Measurements from ENCODE around the gene AKR7A3. TPM values are rescaled to one million over a fixed set of nuclear protein-coding genes. Genes with fewer than 3 reads are reported as not detected.

The AKR7A3 gene
- total RNA-seq, 4 donors from 2014 or later = 0.50 to 2.4 (median 2.0) TPM

- Histone ChIP-seq H3K36me3 (peaks cover 0 to 36% (median 0%) of the 10 kb centered on the region in 3 donors), H3K4me1 (peaks cover 17 to 48% (median 26%) of the 10 kb centered on the region in 3 donors)
These were observed 37.0 kb downstream of the AKR7A3 start, which contains the start of the genes EMC1 and MRTO4 for GRCh38 chr1:19251305-19252196. EMC1 (minus strand) TSS chr1:19251524; CDS start chr1:19251509, 15 bp downstream. MRTO4 (plus strand) TSS chr1:19251805; CDS start chr1:19251836, 31 bp downstream.

GRCh38 chr1:19250629-19251304 lies 37.8 kb downstream of the AKR7A3 start:
- Histone ChIP-seq H3K27ac (peak overlapping the region; percentile 91 to 95 (median 94)), H3K36me3 (peaks cover 0 to 28% (median 0%) of the 10 kb centered on the region in 3 donors), H3K9me3 (no peaks in the 10 kb centered on the region), H3K4me3 (peak overlapping the region; percentile 73 to 96 (median 84)), H3K4me1 (peaks cover 17 to 48% (median 26%) of the 10 kb centered on the region in 3 donors), H3K27me3 (no peaks in the 10 kb centered on the region)
- intact Hi-C loops (cut with DNase I) = loop anchor here (10.0 kb wide), 1 partner anchor 404 kb away; no protein-coding TSS in a partner anchor
- WGBS, 2 donors = 8 to 12% methylated on average over 14 of the region's 14 CpGs
- TF ChIP-seq POLR2A (IDR thresholded peaks at IDR 0.05) (no peak), CTCF (IDR thresholded peaks at IDR 0.05) (no peak)
- DNase-seq = no peak

More at GRCh38 chr1:19251305-19252196, 37.0 kb downstream of the AKR7A3 start, which contains the start of the genes EMC1 and MRTO4:
- intact Hi-C loops (cut with DNase I) = loop anchor here (10.0 kb wide), 1 partner anchor 403 kb away; no protein-coding TSS in a partner anchor
- Histone ChIP-seq H3K4me3 (peak within 1 kb of the TSS; percentile 73 to 96 (median 84)), H3K27ac (peak within 1 kb of the TSS; percentile 91 to 95 (median 94)), H3K27me3 (no peaks in the 10 kb centered on the region), H3K9me3 (no peaks in the 10 kb centered on the region)
- 0 to 3% methylated on average over 15 to 32 of the region's 81 CpGs for WGBS, 2 donors
- DNase-seq = peak; percentile 16
- TF ChIP-seq CTCF (IDR thresholded peaks at IDR 0.05) (peak in 1 of 6 experiments; percentile 43), POLR2A (IDR thresholded peaks at IDR 0.05) (peak in 1 of 4 donors; percentile 14)

GRCh38 chr1:19240673-19241538 lies 47.7 kb downstream of the AKR7A3 start:
- peaks cover 35 to 97% (median 49%) of the 10 kb centered on the region in 3 donors for H3K36me3 ChIP-seq
- H3K4me1 ChIP-seq = peaks cover 0 to 6% (median 0%) of the 10 kb centered on the region in 3 donors
- no peaks in the 10 kb centered on the region for H3K9me3 ChIP-seq
- no peak for DNase-seq
- no peak overlapping the region for H3K4me3 ChIP-seq
- H3K27me3 ChIP-seq = no peaks in the 10 kb centered on the region
- peak overlapping the region in 3 of 4 donors; percentile 40 to 68 (median 57) for H3K27ac ChIP-seq
- TF ChIP-seq CTCF (IDR thresholded peaks at IDR 0.05) (peak; percentile 76 to 92 (median 90)), POLR2A (IDR thresholded peaks at IDR 0.05) (no peak)
- intact Hi-C loops (cut with DNase I) = no loop called here
- 46 to 59% methylated on average over 7 of the region's 7 CpGs for WGBS, 2 donors

- intact Hi-C loops (cut with DNase I) = no loop called here
These were observed 48.7 kb downstream of the AKR7A3 start for GRCh38 chr1:19239876-19240275.

More at GRCh38 chr1:19239876-19240275, 48.7 kb downstream of the AKR7A3 start:
- TF ChIP-seq POLR2A (IDR thresholded peaks at IDR 0.05) (no peak), CTCF (IDR thresholded peaks at IDR 0.05) (no peak)
- peaks cover 0 to 6% (median 0%) of the 10 kb centered on the region in 3 donors for H3K4me1 ChIP-seq
- H3K27ac ChIP-seq = peak overlapping the region in 1 of 4 donors; percentile 14
- H3K9me3 ChIP-seq = no peaks in the 10 kb centered on the region
- H3K27me3 ChIP-seq = no peaks in the 10 kb centered on the region
- DNase-seq = no peak
- 82 to 95% methylated on average over 3 to 4 of the region's 7 CpGs for WGBS, 2 donors
- no peak overlapping the region for H3K4me3 ChIP-seq
- peaks cover 35 to 100% (median 57%) of the 10 kb centered on the region in 3 donors for H3K36me3 ChIP-seq
